Measurements from ENCODE around the gene GPC4.

GRCh38 chrX:133390676-133391075 lies 24.6 kb downstream of the GPC4 start:
- no peak for TF ChIP-seq CTCF (IDR thresholded peaks at IDR 0.05 in 2 of 3, conservative IDR thresholded peaks at IDR 0.05 in 1 of 3; ENCODE audit: control insufficient read depth in 2 of 3, extremely low read depth in 1 of 3, insufficient read depth in 1 of 3, low read depth in 3 of 3, low read length in 3 of 3)
- no peak for TF ChIP-seq PAX5 (IDR thresholded peaks at IDR 0.05; ENCODE audit: borderline replicate concordance, low read depth, low read length)
- TF ChIP-seq SREBF2 (IDR thresholded peaks at IDR 0.05; ENCODE audit: low read length): no peak
- no peak for TF ChIP-seq E4F1 (IDR thresholded peaks at IDR 0.05; ENCODE audit: borderline replicate concordance, partially characterized antibody)
- no peak for TF ChIP-seq POLR2A (IDR thresholded peaks at IDR 0.05; ENCODE audit: low read depth, low read length)
